ENCODE results near the gene C12orf75.

- no peak for TF ChIP-seq CTCF (conservative IDR thresholded peaks at IDR 0.05; ENCODE audit: low read depth in 2 of 2)
- no peak for TF ChIP-seq POLR2AphosphoS5 (IDR thresholded peaks at IDR 0.05; ENCODE audit: low read depth)
- no peak for TF ChIP-seq REST (IDR thresholded peaks at IDR 0.05; ENCODE audit: unreplicated experiment)
- TF ChIP-seq EZH2 (IDR thresholded peaks at IDR 0.05; ENCODE audit: low read depth, unreplicated experiment), result no peak
- TF ChIP-seq CREB1 (CRISPR knock-in tag; IDR thresholded peaks at IDR 0.05; ENCODE audit: low read depth), result no peak
- no peak for TF ChIP-seq NANOG (IDR thresholded peaks at IDR 0.05; ENCODE audit: borderline replicate concordance)
- no peak for TF ChIP-seq EZH2phosphoT487 (IDR thresholded peaks at IDR 0.05; ENCODE audit: unreplicated experiment)
- TF ChIP-seq STAT1 (IDR thresholded peaks at IDR 0.05; ENCODE audit: unreplicated experiment), result no peak
- no peak for TF ChIP-seq ETS1 (IDR thresholded peaks at IDR 0.05)
- no peak for TF ChIP-seq JUNB (IDR thresholded peaks at IDR 0.05; ENCODE audit: unreplicated experiment)
- TF ChIP-seq ZNF114 (CRISPR knock-in tag; IDR thresholded peaks at IDR 0.05), result no peak
- no peak for TF ChIP-seq ZNF462 (CRISPR knock-in tag; IDR thresholded peaks at IDR 0.05)
- TF ChIP-seq ZNF331 (CRISPR knock-in tag; IDR thresholded peaks at IDR 0.05; ENCODE audit: low read depth), result no peak
Observed at GRCh38 chr12:105349138-105349537, 18.6 kb downstream of the C12orf75 start.

Measured in GM23338 (cell line).